KMS-11 (cell line): ENCODE data around the gene LRRC15.

ENCODE experiments used
- H2AFZ ChIP-seq: fragments of 200-600 bp; sonication (generic); 2 replicates; pipeline ENCODE4 v1.6.1; 2016; ENCODE audit warnings: antibody characterized with exemption, mixed run types, low read depth
- H3K27ac ChIP-seq: fragments of 200-600 bp; sonication (generic); 2 replicates; pipeline ENCODE4 v1.6.1; 2016; ENCODE audit warnings: mild to moderate bottlenecking, mixed run types
- H3K27me3 ChIP-seq: fragments of 200-600 bp; sonication (generic); 2 replicates; pipeline ENCODE4 v1.6.1; 2017; ENCODE audit warnings: mild to moderate bottlenecking, low read depth, mixed run types, moderate library complexity; ENCODE audit not compliant: insufficient read depth
- H3K36me3 ChIP-seq: fragments of 200-600 bp; sonication (generic); 2 replicates; pipeline ENCODE4 v1.6.1; 2017; ENCODE audit warnings: mild to moderate bottlenecking, mixed run types; ENCODE audit not compliant: insufficient read depth
- H3K4me1 ChIP-seq: fragments of 200-600 bp; sonication (generic); 2 replicates; pipeline ENCODE4 v1.6.1; 2016; ENCODE audit warnings: mild to moderate bottlenecking, low read depth, mixed run types; ENCODE audit not compliant: poor library complexity, severe bottlenecking
- H3K4me2 ChIP-seq: fragments of 200-600 bp; sonication (generic); 2 replicates; pipeline ENCODE4 v1.7.0; 2016; ENCODE audit warnings: mild to moderate bottlenecking, mixed run types
- H3K4me3 ChIP-seq: fragments of 200-600 bp; sonication (generic); IDR thresholded peaks from 2 replicates; pipeline ENCODE4 v1.6.1; 2017; ENCODE audit warnings: low read depth, low read length, mixed read lengths; ENCODE audit not compliant: insufficient read depth
- H3K79me2 ChIP-seq: fragments of 200-600 bp; sonication (generic); 2 replicates; pipeline ENCODE4 v1.6.1; 2016; ENCODE audit warnings: low read depth, mixed run types; ENCODE audit not compliant: insufficient read depth
- H3K9ac ChIP-seq: fragments of 200-600 bp; sonication (generic); 2 replicates; pipeline ENCODE4 v1.6.1; 2016; ENCODE audit warnings: mild to moderate bottlenecking, mixed run types
- H4K20me1 ChIP-seq: fragments of 200-600 bp; sonication (generic); 2 replicates; pipeline ENCODE4 v1.6.1; 2016; ENCODE audit warnings: mild to moderate bottlenecking, mixed run types; ENCODE audit not compliant: insufficient read depth
- CTCF ChIP-seq: fragments of 200-600 bp; sonication (generic); conservative IDR thresholded peaks from 2 replicates; pipeline ENCODE4 v1.6.1; 2017; ENCODE audit warnings: low read depth, mild to moderate bottlenecking, antibody characterized with exemption, low read length, moderate library complexity, mixed read lengths

The LRRC15 gene

DNA sequence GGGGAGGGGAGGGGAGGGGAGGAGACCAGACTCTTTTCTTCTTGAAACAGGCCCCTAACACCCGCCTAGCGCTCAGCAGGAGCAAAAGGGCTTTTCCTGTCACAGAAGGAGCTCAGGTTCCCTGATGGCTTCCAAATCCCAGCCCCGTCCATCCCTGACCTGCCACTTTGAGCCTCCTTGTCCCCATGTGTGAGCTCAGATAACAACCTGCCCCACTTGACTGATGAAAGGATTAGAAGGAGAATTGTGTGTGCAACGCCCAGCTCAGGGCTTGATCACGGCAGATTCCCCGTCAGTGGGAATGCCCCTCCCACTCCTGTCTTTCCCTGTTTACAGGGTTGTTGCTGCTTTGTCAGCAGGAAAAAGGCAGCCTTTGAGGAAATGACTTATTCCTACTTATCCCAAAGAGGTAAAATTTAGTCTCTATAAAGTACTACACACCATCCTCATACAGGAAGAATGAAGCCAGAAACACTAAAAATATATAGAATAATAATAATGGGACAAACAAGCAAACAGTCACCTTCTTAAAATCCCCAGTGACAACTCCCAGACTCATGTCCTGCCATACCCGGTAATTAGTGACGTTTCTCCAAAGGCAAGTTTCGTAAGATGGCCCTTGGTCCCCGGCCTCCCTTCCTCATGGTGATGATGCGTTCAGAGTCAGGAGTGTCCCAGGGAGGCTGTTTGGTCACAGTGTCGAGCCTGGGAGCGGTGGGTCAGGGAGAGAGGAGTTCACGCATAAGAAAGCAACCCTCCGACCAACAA, 6.1 kb upstream of the LRRC15 start:
- Histone ChIP-seq H3K4me1 (no peaks in the 10 kb centered on the region), H3K27ac (no peak overlapping the region), H4K20me1 (no peaks in the 10 kb centered on the region), H2AFZ (no peak overlapping the region), H3K36me3 (no peaks in the 10 kb centered on the region), H3K79me2 (no peaks in the 10 kb centered on the region), H3K27me3 (no peaks in the 10 kb centered on the region), H3K9ac (no peak overlapping the region), H3K4me2 (no peak overlapping the region), H3K4me3 (no peak overlapping the region)
- no peak for TF ChIP-seq CTCF

GRCh38 chr3:194374935-194375334, 5.4 kb upstream of the LRRC15 start:
- Histone ChIP-seq H3K4me2 (no peak overlapping the region), H3K27me3 (no peaks in the 10 kb centered on the region), H3K4me1 (no peaks in the 10 kb centered on the region), H3K9ac (no peak overlapping the region), H3K4me3 (no peak overlapping the region), H3K79me2 (no peaks in the 10 kb centered on the region), H2AFZ (no peak overlapping the region), H3K27ac (no peak overlapping the region), H3K36me3 (no peaks in the 10 kb centered on the region), H4K20me1 (no peaks in the 10 kb centered on the region)
- no peak for TF ChIP-seq CTCF

DNA sequence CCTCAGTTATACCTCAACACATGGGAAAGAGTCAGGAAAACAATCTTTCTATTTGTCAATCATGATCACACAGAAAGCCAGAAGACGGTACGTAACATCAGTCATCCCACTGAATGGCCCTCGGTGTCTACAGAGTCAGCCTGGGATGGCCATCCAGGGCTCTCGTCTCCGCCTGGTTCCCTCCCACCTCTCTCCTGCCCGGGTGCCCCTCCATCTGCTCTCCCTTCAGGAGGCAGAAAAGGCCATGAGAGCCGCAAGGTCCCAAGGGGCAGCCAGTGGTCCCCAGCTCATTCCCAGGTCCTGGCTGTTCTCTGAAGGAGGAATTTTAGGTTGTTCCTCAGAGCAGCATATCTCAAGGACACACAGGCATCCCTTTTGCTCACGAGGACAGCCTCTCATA, 4.4 kb upstream of the LRRC15 start:
- H3K36me3 ChIP-seq, result no peaks in the 10 kb centered on the region
- H3K79me2 ChIP-seq, result no peaks in the 10 kb centered on the region
- no peaks in the 10 kb centered on the region for H3K27me3 ChIP-seq
- TF ChIP-seq CTCF, result no peak
- H4K20me1 ChIP-seq, result no peaks in the 10 kb centered on the region
- H3K4me2 ChIP-seq, result no peak overlapping the region
- no peak overlapping the region for H2AFZ ChIP-seq
- H3K4me3 ChIP-seq, result no peak overlapping the region
- H3K9ac ChIP-seq, result no peak overlapping the region
- H3K4me1 ChIP-seq, result no peaks in the 10 kb centered on the region
- no peak overlapping the region for H3K27ac ChIP-seq

DNA sequence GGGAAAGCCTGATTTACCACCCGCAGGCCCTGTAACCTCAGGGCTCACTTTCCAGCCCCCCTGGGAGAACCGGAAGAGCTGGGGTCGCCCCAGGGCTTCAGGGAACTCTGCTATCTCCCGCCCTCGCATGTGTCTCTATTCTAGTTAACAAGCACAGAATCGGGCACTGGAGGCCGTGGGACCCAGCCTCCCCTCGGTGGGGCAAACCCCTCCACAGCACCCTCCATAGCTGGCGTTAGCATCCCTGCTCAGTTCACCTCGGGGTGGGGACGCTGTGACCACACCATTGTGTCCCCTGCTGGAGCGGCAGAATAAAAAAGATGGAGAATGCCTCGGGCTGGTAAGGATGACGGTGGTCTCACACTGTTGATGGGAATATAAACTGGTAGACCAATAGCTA, 3.5 kb upstream of the LRRC15 start:
- no peaks in the 10 kb centered on the region for H3K79me2 ChIP-seq
- no peak overlapping the region for H3K27ac ChIP-seq
- no peak for TF ChIP-seq CTCF
- H4K20me1 ChIP-seq, result no peaks in the 10 kb centered on the region
- no peaks in the 10 kb centered on the region for H3K36me3 ChIP-seq
- no peaks in the 10 kb centered on the region for H3K27me3 ChIP-seq
- no peak overlapping the region for H3K9ac ChIP-seq
- no peak overlapping the region for H3K4me2 ChIP-seq
- no peak overlapping the region for H2AFZ ChIP-seq
- H3K4me3 ChIP-seq, result no peak overlapping the region
- no peaks in the 10 kb centered on the region for H3K4me1 ChIP-seq
